ENCODE measurements around the gene RRAS2.

DNA sequence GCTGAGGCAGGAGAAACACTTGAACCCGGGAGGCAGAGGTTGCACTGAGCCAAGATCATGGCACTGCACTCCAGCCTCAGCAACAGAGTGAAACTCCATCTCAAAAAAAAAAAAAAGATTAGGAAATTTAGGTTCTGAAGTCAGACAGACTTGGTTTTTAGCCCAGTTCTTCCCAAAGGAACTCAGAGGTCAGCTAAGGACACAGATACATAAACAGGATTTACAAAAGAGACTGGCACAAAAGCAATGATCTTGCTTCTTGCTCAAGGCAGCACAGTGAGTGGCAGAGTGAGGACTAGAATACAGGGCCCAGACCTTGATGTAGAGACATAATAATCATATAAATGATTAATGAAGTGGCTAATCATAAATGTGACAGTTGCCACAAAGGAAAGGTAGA is 25.4 kb upstream of the RRAS2 start:
- TF ChIP-seq, protein P1, sequence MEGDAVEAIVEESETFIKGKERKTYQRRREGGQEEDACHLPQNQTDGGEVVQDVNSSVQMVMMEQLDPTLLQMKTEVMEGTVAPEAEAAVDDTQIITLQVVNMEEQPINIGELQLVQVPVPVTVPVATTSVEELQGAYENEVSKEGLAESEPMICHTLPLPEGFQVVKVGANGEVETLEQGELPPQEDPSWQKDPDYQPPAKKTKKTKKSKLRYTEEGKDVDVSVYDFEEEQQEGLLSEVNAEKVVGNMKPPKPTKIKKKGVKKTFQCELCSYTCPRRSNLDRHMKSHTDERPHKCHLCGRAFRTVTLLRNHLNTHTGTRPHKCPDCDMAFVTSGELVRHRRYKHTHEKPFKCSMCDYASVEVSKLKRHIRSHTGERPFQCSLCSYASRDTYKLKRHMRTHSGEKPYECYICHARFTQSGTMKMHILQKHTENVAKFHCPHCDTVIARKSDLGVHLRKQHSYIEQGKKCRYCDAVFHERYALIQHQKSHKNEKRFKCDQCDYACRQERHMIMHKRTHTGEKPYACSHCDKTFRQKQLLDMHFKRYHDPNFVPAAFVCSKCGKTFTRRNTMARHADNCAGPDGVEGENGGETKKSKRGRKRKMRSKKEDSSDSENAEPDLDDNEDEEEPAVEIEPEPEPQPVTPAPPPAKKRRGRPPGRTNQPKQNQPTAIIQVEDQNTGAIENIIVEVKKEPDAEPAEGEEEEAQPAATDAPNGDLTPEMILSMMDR (IDR thresholded peaks at IDR 0.05; ENCODE audit: low read length) = no peak
- no peak for TF ChIP-seq EZH2 (optimal IDR thresholded peaks at IDR 0.05; ENCODE audit: low read depth, low read length)
